OCI-LY7 (cell line): ENCODE measurements around the gene ZNF772. TPM values are rescaled to one million over a fixed set of nuclear protein-coding genes. Genes with fewer than 3 reads are reported as not detected.
"Not testable (repeated sequence)": the region's sequence is repeated elsewhere in the genome, so short reads cannot be mapped to it uniquely, and the experiment has no call there.

ENCODE experiments used
- BruUV-seq: library from RNA; stranded (reverse); fragments of 400-500 nt; replicated peaks from 2 replicates; lab custom pipeline; 2021; lab: Mats Ljungman, UMichigan
- CTCF ChIA-PET: fragments of 300-600 bp; sonication (Branson Sonifier 250); formaldehyde crosslinking; loops from one replicate; lab custom pipeline; 2022; ENCODE audit warnings: antibody characterized with exemption; ENCODE audit not compliant: unreplicated experiment; lab: Charles Lee
- POLR2A ChIA-PET: fragments of 300-600 bp; sonication (Branson Sonifier 250); formaldehyde crosslinking; loops from one replicate; lab custom pipeline; 2022; ENCODE audit warnings: antibody characterized with exemption; lab: Charles Lee
- DNase-seq: peaks from one replicate; pipeline ENCODE4 v3.0.0-alpha.2; 2015; ENCODE audit warnings: low spot score
- H2AFZ ChIP-seq: fragments of 200-600 bp; sonication (generic), shearing (Covaris generic); 2 replicates; pipeline ENCODE4 v1.6.1; 2014; ENCODE audit warnings: mild to moderate bottlenecking, antibody characterized with exemption, low read length, moderate library complexity
- H3K27ac ChIP-seq: fragments of 200-600 bp; sonication (generic); 2 replicates; pipeline ENCODE4 v1.5.1; 2014; ENCODE audit warnings: mixed run types, low read depth, mild to moderate bottlenecking, moderate library complexity, low read length, inconsistent platforms; ENCODE audit not compliant: poor library complexity, severe bottlenecking
- H3K36me3 ChIP-seq: fragments of 200-600 bp; sonication (generic); 2 replicates; pipeline ENCODE4 v1.6.1; 2014; ENCODE audit warnings: mild to moderate bottlenecking, antibody characterized with exemption, low read length, moderate library complexity, mixed read lengths; ENCODE audit not compliant: insufficient read depth
- H3K4me1 ChIP-seq: fragments of 200-600 bp; sonication (generic); 2 replicates; pipeline ENCODE4 v1.5.1; 2014; ENCODE audit warnings: mild to moderate bottlenecking, low read length; ENCODE audit not compliant: insufficient read depth, poor library complexity, severe bottlenecking
- H3K4me2 ChIP-seq: fragments of 200-600 bp; sonication (generic); 2 replicates; pipeline ENCODE4 v1.6.1; 2014; ENCODE audit warnings: mild to moderate bottlenecking, low read length
- H3K4me3 ChIP-seq: fragments of 200-600 bp; sonication (generic); 2 replicates; pipeline ENCODE4 v1.5.1; 2014; ENCODE audit warnings: mild to moderate bottlenecking, low read depth, low read length; ENCODE audit not compliant: poor library complexity, severe bottlenecking
- H3K79me2 ChIP-seq: fragments of 200-600 bp; sonication (generic); 2 replicates; pipeline ENCODE4 v1.6.1; 2016; ENCODE audit warnings: low read depth, mild to moderate bottlenecking, low read length, moderate library complexity, mixed read lengths; ENCODE audit not compliant: insufficient read depth
- H3K9me2 ChIP-seq: fragments of 200-600 bp; sonication (generic); 2 replicates; pipeline ENCODE4 v1.6.1; 2016; ENCODE audit warnings: mild to moderate bottlenecking, low read length, mixed read lengths; ENCODE audit not compliant: insufficient read depth
- H3K9me3 ChIP-seq: fragments of 200-600 bp; sonication (generic); 2 replicates; pipeline ENCODE4 v1.6.1; 2014; ENCODE audit warnings: mild to moderate bottlenecking, mixed run types, low read length, mixed read lengths
- H4K20me1 ChIP-seq: fragments of 200-600 bp; sonication (generic); 2 replicates; pipeline ENCODE4 v1.6.1; 2014; ENCODE audit warnings: mild to moderate bottlenecking, antibody characterized with exemption, low read length, moderate library complexity, mixed read lengths; ENCODE audit not compliant: insufficient read depth
- EZH2phosphoT487 ChIP-seq: fragments of 200-600 bp; sonication (generic); IDR thresholded peaks from 2 replicates; pipeline ENCODE4 v1.6.1; 2018; ENCODE audit warnings: low read depth, borderline replicate concordance, mild to moderate bottlenecking, mixed run types, antibody characterized with exemption, low read length, moderate library complexity, mixed read lengths
- intact Hi-C: fragments of 100-400 bp; cut with micrococcal nuclease; formaldehyde crosslinking; loops from one replicate; pipeline ENCODE4 v1.10.0; 2022; ENCODE audit not compliant: unreplicated experiment
- total RNA-seq, 2 experiments: library from RNA; depleted of rRNA in 1 of 2; stranded (reverse); fragments of >200 nt in 1 of 2; shearing (Covaris generic) in 1 of 2; gene quantifications; 2 replicates each; pipeline ENCODE4 v1.2.3, GENCODE V29; 2014 to 2022
- TF ChIP-seq, protein P1 (sequence below): fragments of 200-600 bp; sonication (generic); conservative IDR thresholded peaks from 2 replicates; pipeline ENCODE4 v1.5.1; 2014; ENCODE audit warnings: mild to moderate bottlenecking, antibody characterized with exemption, low read length, moderate library complexity, mixed read lengths

ZNF772 gene
- total RNA-seq, 2 experiments from 2014 or later: 0.88 to 1.1 TPM

DNA sequence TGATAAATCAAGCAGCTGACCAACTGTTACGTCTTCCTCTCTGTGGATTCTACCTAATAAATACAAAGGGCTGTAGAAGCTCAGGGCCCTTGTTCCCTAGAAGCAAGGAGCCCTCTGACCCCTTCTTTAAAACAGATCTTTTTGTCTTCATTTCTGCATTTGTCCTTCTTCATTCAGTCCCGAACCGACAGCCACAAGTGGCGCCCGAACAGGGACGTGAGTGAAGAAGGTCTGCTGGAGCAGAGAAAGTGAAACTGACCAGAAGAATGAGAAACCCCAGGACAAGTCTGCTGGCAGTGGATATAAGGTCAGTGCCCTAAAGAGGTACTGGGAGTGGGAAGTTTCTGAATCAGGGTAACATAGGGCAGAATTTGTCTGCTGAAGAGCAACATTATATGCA is 35.5 kb upstream of the ZNF772 start:
- Histone ChIP-seq H3K36me3 (peaks cover 16% of the 10 kb centered on the region; the same call in 1 of the 2 replicates), H3K9me2 (no peaks in the 10 kb centered on the region), H3K4me2 (no peak overlapping the region), H3K9me3 (peaks cover 33% of the 10 kb centered on the region; the same call in 1 of the 2 replicates), H2AFZ (no peak overlapping the region), H3K4me3 (no peak overlapping the region), H4K20me1 (no peaks in the 10 kb centered on the region), H3K27ac (no peak overlapping the region), H3K4me1 (no peaks in the 10 kb centered on the region), H3K79me2 (no peaks in the 10 kb centered on the region)
- peak; percentile 31 for DNase-seq
- ChIA-PET CTCF (no interaction called here), POLR2A (no interaction called here)
- intact Hi-C loops: no loop called here
- no TSS peak for BruUV-seq
- TF ChIP-seq, protein P1, sequence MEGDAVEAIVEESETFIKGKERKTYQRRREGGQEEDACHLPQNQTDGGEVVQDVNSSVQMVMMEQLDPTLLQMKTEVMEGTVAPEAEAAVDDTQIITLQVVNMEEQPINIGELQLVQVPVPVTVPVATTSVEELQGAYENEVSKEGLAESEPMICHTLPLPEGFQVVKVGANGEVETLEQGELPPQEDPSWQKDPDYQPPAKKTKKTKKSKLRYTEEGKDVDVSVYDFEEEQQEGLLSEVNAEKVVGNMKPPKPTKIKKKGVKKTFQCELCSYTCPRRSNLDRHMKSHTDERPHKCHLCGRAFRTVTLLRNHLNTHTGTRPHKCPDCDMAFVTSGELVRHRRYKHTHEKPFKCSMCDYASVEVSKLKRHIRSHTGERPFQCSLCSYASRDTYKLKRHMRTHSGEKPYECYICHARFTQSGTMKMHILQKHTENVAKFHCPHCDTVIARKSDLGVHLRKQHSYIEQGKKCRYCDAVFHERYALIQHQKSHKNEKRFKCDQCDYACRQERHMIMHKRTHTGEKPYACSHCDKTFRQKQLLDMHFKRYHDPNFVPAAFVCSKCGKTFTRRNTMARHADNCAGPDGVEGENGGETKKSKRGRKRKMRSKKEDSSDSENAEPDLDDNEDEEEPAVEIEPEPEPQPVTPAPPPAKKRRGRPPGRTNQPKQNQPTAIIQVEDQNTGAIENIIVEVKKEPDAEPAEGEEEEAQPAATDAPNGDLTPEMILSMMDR: no peak
- no peak for TF ChIP-seq EZH2phosphoT487

DNA sequence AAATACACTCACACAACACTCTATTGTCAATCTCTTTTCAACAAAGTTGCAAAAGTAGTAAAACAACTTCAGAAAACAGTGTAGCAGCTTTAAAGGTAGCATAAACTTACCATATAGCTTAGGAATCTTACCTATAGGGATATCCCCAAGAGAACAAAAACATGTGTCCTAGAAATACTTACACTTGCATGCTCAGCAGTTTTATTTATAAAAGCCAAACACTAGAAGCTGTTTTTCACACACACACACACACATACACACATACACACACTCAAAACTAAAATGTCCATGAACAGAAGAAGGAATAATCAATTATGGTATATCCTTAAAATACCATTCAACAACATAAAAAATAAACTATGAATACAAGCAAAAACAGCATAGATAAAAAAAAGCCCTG is 34.1 kb upstream of the ZNF772 start:
- no peak for DNase-seq
- Histone ChIP-seq H3K27ac (no peak overlapping the region), H2AFZ (no peak overlapping the region), H3K4me1 (no peaks in the 10 kb centered on the region), H3K4me2 (no peak overlapping the region), H3K9me2 (no peaks in the 10 kb centered on the region), H4K20me1 (no peaks in the 10 kb centered on the region), H3K79me2 (no peaks in the 10 kb centered on the region), H3K9me3 (peaks cover 33% of the 10 kb centered on the region; the same call in 1 of the 2 replicates), H3K36me3 (peaks cover 29% of the 10 kb centered on the region), H3K4me3 (no peak overlapping the region)
- no TSS peak for BruUV-seq
- TF ChIP-seq EZH2phosphoT487: no peak
- TF ChIP-seq, protein P1: no peak
- CTCF ChIA-PET: no interaction called here
- intact Hi-C loops: no loop called here
- POLR2A ChIA-PET: no interaction called here

DNA sequence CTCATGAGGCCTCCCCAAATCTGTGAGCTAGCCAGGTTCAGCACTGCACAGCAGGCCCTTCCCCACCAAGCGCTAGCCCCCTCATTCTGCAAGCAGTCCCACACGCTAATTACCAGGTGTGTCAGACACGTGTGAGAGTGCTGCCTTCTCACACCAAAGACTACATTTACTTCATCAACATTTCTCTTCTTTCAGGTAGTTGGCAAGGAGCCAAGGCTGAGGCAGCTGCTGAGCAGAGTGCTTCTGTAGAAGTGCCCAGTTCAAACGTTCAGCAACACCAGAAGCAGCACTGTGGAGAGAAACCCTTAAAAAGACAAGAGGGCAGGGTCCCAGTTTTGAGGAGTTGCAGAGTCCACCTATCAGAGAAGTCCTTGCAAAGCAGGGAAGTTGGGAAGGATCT is 28.8 kb upstream of the ZNF772 start:
- DNase-seq: no peak
- no peak overlapping the region for H3K27ac ChIP-seq
- intact Hi-C loops: no loop called here
- no peak for TF ChIP-seq EZH2phosphoT487
- TF ChIP-seq, protein P1: no peak
- ChIA-PET CTCF (no interaction called here), POLR2A (no interaction called here)
- H3K79me2 ChIP-seq: no peaks in the 10 kb centered on the region
- no TSS peak for BruUV-seq
- H3K9me2 ChIP-seq: no peaks in the 10 kb centered on the region
- H3K4me2 ChIP-seq: no peak overlapping the region
- no peaks in the 10 kb centered on the region for H4K20me1 ChIP-seq
- H3K4me1 ChIP-seq: no peaks in the 10 kb centered on the region
- no peak overlapping the region for H3K4me3 ChIP-seq
- H3K36me3 ChIP-seq: peaks cover 65% of the 10 kb centered on the region
- no peak overlapping the region for H2AFZ ChIP-seq
- H3K9me3 ChIP-seq: 0 out of 2 replicates have a peak, but pooled peaks cover 6% of the 10 kb centered on the region

DNA sequence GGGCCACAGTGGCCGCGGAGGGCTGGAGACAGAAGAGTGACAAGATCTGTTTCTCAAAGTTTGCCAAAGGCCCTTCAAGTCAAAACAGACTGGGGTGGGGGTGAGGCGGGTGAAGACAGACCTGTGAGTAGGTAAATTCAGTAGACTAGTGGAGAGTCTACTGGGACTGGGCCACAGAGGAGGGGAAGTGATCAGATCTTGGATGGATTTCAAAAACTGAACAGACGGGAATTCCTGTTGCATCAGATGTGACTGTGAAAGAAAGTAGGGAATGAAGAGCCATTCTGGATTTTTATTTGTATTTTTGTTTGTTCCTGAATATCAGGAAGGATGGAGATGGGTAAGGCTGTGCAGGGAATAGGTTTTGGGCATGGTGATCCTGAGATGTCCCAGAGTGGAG is 23.0 kb upstream of the ZNF772 start:
- CTCF ChIA-PET: interaction anchor here (0.6 kb wide), 1 partner anchor 57 kb away, joined by 3 read pairs; no protein-coding TSS in a partner anchor
- H2AFZ ChIP-seq, intact Hi-C loops, POLR2A ChIA-PET, BruUV-seq, H3K27ac ChIP-seq, H3K4me1 ChIP-seq, H3K9me2 ChIP-seq, H4K20me1 ChIP-seq, H3K79me2 ChIP-seq, DNase-seq: not testable (repeated sequence)
- Histone ChIP-seq H3K36me3 (peaks cover 26% of the 10 kb centered on the region), H3K4me2 (peak overlapping the region; percentile 55), H3K4me3 (peak overlapping the region; percentile 87), H3K9me3 (peaks cover 18% of the 10 kb centered on the region; the same call in 1 of the 2 replicates)
